Measurements from ENCODE around the gene PCYT1B.
"Not testable (repeated sequence)": the region's sequence is repeated elsewhere in the genome, so short reads cannot be mapped to it uniquely, and the experiment has no call there.

PCYT1B gene

DNA sequence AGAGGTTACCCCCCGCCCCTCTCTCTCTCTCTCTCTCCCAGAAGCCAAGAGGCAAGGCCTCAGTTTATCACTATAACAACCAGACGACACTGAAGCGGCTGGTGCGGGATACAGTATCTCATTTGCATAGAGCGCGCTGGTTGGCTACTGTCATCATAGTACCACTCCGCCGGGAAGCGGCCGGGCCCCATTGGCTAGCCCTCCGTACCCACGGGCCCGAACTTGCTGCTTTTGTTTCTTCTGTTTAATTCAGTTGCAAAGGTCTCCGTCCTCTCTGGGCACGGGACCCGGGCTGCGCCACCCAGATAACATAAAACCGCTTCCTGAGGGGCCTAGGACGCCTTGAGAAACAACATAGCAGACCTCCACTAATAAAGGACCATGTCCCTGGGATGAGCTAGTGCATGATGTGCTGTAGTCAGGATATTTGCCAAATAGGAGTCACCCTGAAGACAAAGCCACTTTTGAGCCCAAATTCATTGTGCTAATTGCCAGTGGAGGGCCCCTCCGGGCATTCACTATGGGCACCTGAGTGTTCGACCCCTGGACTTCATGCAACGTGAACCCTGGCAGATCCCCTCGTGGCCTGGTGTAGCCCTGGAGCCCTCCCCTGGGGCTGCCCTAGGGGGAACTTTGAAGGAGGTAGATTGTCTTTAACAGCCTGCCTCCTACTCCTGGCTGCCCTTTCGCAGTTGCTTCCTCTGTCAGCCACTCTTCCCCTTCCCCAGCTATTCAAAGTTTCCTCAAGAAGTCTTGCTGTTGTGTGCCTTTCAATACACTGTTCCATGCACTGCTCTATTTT lies at the start of gene PCYT1B:
PCYT1B (minus strand) TSS at position 91 of the 802 bp plus-strand sequence. CDS start 242 bp downstream, outside the sequence.
- DNase-seq: peak; percentile 46

DNA sequence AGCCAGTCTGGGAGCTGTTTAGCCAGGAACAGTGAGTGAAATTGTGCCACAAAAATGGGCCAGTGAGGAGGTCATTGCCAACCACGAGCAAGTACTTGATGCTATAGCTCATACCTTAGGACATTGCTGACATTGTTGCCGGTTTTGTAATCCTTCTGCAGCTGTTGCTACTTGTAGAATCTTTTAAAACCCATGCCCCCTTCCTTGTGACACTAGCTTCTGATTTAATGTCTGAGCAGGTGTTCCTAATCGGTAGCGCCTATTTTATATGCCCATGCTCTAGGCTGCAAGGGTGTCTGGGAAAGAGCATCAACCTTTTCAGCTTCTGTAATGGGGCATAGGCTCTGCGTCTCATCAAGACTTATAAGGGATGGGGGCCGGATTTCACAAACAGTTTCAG lies 49.1 kb upstream of the PCYT1B start:
- DNase-seq: no peak

DNA sequence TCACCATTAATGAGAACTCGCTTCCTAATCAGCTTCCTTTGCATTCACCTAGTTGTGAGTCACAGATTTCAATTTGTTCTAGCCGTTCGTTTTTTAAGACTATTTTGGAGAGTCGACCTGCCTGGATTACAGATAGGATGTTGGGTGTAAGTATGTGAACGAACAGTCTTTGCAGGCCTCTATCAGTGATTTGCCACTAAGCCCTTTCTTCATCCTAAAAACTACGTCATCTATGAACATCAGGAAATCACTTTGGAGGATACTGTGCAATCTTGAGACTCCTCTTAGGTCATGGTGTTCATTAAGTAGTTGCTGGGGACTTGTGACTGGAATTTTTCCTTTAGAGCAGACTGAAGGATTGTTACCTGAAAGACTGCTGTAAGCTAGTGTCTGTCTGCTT lies 47.7 kb upstream of the PCYT1B start:
- no peak for DNase-seq

DNA sequence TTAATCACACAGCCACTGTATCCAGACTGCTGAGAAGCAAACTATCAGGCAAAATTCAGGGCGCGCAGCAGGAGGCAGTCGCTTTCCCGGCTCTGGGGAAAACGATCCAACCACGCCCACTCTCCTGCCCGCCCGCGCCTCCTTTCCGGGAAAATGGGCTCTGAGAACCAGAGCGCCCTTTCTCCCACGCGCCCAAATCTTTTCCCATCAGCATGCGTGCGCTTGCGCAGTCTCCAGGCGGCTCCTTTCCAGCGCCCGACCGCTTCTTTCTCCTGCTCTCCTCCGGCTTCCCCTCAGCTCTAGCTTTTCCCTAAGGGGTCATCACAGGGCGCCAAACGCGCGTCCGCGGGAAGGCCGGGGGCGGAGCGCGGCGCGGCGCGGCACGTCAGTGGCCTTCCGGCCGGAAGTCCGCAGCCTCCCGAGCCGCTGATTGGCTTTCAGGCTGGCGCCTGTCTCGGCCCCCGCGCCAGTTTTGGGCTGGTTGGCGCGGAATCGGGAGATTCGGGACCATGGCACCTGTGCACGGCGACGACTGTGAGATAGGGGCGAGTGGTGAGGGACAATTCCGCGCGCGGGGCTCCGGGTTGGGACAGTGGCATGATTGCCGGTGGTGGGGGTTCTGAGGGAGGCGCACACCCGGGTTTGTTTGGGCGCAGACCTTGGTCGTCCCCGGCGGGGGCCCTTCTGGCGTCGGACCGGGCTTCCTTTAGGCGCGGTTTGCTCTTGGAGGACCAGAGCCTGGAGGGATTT lies 46.5 kb upstream of the PCYT1B start, which contains the start of gene POLA1:
POLA1 (plus strand) TSS at position 466 of the 750 bp plus-strand sequence; CDS start at position 510, 44 bp downstream.
- DNase-seq: peak; percentile 91

DNA sequence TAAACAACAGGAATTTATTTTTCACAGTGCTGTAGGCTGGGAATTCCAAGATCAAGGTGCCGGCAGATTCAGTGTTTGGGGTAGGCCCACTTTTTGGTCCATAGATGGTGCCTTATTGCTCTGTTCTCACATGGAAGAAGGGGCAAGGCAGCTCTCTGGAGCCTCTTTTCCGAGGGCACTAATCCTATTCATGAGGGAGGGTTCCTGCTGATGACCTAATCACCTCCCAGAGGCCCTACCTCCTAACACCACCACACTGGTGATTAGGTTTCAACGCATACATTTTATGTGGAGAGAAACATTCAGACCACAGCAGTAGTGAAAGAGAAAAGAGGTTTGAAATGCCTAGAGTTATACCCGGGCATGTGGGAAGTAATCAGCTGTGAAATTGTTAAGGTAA lies 45.2 kb upstream of the PCYT1B start:
- no peak for DNase-seq

DNA sequence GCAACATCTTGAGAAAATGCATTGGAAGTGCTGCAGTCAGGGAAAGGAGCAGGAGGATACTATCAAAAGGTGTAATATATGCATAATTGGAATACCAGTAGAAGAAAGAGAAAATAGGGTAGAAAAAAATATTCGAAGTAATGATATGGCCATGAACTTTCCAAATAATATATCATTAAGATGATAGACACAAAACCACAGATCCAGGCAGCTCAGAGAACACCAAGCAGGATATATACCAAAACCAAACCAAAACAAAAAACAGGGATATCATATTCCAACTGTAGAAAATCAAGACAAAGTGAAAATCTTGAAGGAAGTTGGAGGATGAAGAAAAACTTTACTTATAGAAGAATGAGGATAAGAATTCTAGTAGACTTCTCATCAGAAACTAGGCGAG lies 36.9 kb upstream of the PCYT1B start:
- no peak for DNase-seq

DNA sequence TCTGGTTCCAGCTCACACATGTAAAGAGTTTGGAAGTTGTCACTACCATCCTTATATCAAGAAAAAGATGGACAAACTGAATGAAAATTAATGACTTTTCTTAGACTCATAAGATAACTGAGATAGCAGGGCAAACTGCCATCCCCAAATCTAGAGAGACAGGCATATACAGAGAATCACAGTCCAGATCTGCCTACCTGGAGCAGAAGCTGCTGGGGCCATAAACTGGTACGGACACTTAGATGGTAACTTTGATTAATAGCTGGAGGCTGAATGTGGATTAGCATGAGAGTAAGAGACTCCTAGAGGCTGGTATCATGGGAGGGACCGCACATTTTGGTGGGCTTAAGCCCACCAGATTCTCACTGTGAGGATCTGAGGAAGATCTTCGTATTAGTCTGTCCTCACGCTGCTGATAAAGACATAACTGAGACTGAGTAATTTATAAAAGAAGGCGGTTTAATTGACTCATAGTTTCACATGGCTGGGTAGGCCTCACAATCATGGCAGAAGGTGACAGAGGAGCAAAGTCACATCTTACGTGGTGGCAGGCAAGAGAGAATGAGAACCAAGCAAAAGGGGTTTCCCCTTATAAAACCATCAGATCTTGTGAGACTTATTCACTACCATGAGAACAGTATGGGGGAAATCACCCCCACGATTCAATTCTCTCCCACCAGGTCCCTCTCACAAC lies 35.7 kb upstream of the PCYT1B start:
- no peak for DNase-seq

GRCh38 chrX:24676403-24677024 lies 29.4 kb upstream of the PCYT1B start:
- no peak for DNase-seq

DNA sequence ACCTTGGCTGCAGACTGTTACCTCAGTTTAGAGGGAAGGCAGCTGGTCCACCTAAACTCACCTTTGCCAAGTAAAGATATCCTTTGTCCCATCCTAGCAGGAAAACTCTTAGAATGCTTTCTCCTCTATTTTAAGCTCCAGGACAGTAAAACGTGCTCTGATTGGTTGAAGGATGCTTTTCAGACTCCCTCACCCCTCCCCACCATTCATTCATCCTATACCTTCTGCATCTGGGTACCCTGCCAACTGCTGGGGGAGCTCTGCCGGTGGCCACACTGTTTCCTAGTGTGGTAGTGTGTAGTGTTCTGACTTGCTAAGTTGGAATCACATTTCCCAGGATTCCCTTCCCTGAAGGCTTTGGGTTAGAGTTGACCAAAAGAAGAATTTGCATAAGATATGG lies 26.3 kb upstream of the PCYT1B start:
- DNase-seq: no peak

GRCh38 chrX:24672701-24673190 lies 25.6 kb upstream of the PCYT1B start:
- DNase-seq: peak; percentile 73

DNA sequence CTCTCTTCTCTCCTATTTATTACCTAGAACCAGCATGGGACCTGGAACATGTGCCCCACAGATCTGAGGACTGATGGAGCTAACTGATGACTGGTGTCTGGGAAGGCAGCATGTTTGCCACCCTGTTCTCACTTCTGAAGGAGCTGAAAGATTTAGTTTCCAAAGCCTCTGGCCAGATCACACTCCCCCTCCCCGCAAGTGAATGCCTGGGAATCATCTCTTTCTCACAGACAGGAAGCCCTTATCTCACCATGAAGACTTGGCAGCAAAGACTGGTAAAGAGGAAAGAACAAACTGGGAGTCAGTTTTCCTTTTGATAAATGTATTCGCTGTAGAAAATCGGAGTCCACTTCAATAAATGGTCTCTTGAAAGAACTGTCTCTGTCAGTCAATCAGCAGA lies 21.0 kb upstream of the PCYT1B start:
- no peak for DNase-seq

GRCh38 chrX:24662352-24662751 lies 15.2 kb upstream of the PCYT1B start:
- no peak for DNase-seq

DNA sequence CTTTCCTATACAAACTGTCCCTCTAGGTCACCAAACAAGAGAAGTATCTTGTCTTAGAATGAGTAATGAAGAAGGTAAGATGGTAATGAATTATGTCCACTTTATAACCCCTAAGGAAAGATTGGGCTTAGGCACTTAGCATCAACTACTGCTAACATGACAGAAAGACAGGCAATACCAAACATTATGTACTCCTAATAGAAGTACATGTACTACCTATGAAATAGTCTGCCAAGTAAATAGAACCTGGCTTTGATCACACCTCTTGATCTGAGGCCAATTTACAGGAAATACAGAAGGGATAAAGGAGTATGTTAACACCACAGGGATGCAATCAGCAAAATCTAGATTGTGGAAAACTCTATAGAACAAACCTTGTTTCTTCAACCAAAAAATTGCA lies 14.1 kb upstream of the PCYT1B start:
- DNase-seq: no peak

GRCh38 chrX:24659646-24660045 lies 12.5 kb upstream of the PCYT1B start:
- no peak for DNase-seq

- DNase-seq: no peak
Measured at GRCh38 chrX:24659106-24659505, 12.0 kb upstream of the PCYT1B start.

DNA sequence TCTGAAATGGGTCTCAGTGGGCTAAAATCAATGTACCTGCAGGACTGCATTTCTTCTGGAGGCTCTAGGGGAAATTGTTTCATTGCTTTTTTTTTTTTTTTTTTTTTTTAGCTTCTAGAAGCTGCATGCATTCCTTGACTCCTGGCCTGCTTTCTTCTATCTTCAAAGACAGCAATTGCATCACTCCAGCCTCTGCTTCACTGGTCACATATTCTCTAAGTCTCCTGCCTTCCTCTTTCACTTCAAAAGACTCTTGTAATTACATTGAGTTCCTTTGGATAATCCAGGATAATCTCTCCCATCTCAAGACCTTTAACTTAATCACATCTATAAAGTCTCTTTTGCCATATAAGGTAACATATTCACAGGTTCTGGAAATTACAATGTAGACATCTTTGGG lies 11.3 kb upstream of the PCYT1B start:
- DNase-seq: no peak

- no peak for DNase-seq
Measured at GRCh38 chrX:24657671-24658386, 10.7 kb upstream of the PCYT1B start.

GRCh38 chrX:24655679-24656078 lies 8.5 kb upstream of the PCYT1B start:
- not testable (repeated sequence) for DNase-seq

DNA sequence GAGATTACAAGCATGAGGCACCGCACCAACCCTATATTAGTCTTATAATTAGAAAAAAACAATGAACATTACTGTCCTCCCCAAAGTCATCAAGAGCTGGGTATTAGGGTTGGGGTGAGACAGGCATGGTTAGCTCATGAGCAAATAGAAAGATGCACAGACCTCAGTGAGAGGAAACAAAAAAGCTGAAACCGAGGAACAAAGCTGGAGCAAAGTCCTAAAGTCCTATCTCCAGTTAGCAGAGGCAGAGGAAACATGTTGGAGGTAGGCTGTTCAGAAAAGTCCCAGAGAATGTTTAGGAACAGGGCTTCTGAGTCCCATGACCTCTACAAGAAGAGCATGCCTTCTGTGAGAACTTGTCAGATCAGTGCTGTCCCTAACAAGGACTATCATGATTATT lies 4.6 kb upstream of the PCYT1B start:
- DNase-seq: no peak

- no peak for DNase-seq
Measured at GRCh38 chrX:24648495-24648894, 1.3 kb upstream of the PCYT1B start.

- DNase-seq: peak; percentile 24
Measured at GRCh38 chrX:24646745-24647182, 383 bp downstream of the PCYT1B start.

DNA sequence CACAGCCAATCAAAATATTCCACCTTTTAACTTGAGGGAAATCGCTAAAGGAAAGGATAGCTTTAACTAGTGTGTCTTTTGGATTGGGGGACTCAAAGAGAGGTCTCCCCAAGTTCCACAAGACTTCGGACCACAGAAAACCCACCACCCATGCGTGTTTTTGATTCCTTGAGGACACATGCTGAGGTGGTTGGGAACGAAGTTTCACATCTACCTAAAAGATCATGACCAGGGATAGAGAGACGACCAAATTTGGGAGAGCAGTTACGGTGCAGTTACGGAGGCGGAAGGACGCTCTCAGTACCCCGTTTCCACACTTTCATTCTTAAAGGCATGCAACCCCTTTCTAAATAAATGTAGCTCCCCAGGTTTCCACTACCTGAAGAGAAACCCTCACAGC lies 1.1 kb downstream of the PCYT1B start:
- DNase-seq: no peak

Data from midbrain (tissue), 1 donor.